Measurements from ENCODE around the gene SH2B3.
"Not testable (repeated sequence)": the region's sequence is repeated elsewhere in the genome, so short reads cannot be mapped to it uniquely, and the experiment has no call there.

SH2B3 gene

GRCh38 chr12:111399741-111400404, 5.8 kb upstream of the SH2B3 start:
- not testable (repeated sequence) for H3K4me3 ChIP-seq (ENCODE audit: insufficient read depth, low read depth, low read length, poor library complexity, severe bottlenecking); H3K27ac ChIP-seq (ENCODE audit: insufficient read depth, low read length, poor library complexity, severe bottlenecking)

GRCh38 chr12:111401167-111401605, 4.5 kb upstream of the SH2B3 start:
- H3K27me3 ChIP-seq (replicated peaks; ENCODE audit: control insufficient read depth, insufficient read depth, low read length, poor library complexity, severe bottlenecking), result no peaks in the 10 kb centered on the region
- no peak overlapping the region for H3K4me3 ChIP-seq (ENCODE audit: insufficient read depth, low read depth, low read length, poor library complexity, severe bottlenecking)
- no peak overlapping the region for H3K27ac ChIP-seq (ENCODE audit: insufficient read depth, low read length, poor library complexity, severe bottlenecking)
- peaks cover 25% of the 10 kb centered on the region for H3K4me1 ChIP-seq (ENCODE audit: control insufficient read depth, insufficient read depth, low read length, poor library complexity, severe bottlenecking)
- no peaks in the 10 kb centered on the region for H3K9me3 ChIP-seq (ENCODE audit: control insufficient read depth, low read length)
- no peak for DNase-seq
- H3K36me3 ChIP-seq (ENCODE audit: control insufficient read depth, insufficient read depth, low read length), result no peaks in the 10 kb centered on the region

More at GRCh38 chr12:111399741-111400404, 5.8 kb upstream of the SH2B3 start:
- not testable (repeated sequence) for DNase-seq; H3K36me3 ChIP-seq (ENCODE audit: control insufficient read depth, insufficient read depth, low read length); H3K9me3 ChIP-seq (ENCODE audit: control insufficient read depth, low read length); H3K27me3 ChIP-seq (replicated peaks; ENCODE audit: control insufficient read depth, insufficient read depth, low read length, poor library complexity, severe bottlenecking)
- H3K4me1 ChIP-seq (ENCODE audit: control insufficient read depth, insufficient read depth, low read length, poor library complexity, severe bottlenecking), result peaks cover 21% of the 10 kb centered on the region

GRCh38 chr12:111402490-111402824, 3.3 kb upstream of the SH2B3 start:
- H3K4me1 ChIP-seq (ENCODE audit: control insufficient read depth, insufficient read depth, low read length, poor library complexity, severe bottlenecking), result peaks cover 32% of the 10 kb centered on the region
- not testable (repeated sequence) for H3K4me3 ChIP-seq (ENCODE audit: insufficient read depth, low read depth, low read length, poor library complexity, severe bottlenecking); H3K27me3 ChIP-seq (replicated peaks; ENCODE audit: control insufficient read depth, insufficient read depth, low read length, poor library complexity, severe bottlenecking); DNase-seq; H3K36me3 ChIP-seq (ENCODE audit: control insufficient read depth, insufficient read depth, low read length); H3K9me3 ChIP-seq (ENCODE audit: control insufficient read depth, low read length); H3K27ac ChIP-seq (ENCODE audit: insufficient read depth, low read length, poor library complexity, severe bottlenecking)

- peaks cover 53% of the 10 kb centered on the region for H3K4me1 ChIP-seq (ENCODE audit: control insufficient read depth, insufficient read depth, low read length, poor library complexity, severe bottlenecking)
Measured at GRCh38 chr12:111404362-111405148, 1.2 kb upstream of the SH2B3 start.

GRCh38 chr12:111405149-111405858, 419 bp upstream of the SH2B3 start:
- no peaks in the 10 kb centered on the region for H3K9me3 ChIP-seq (ENCODE audit: control insufficient read depth, low read length)
- peak overlapping the region; percentile 53 for H3K4me3 ChIP-seq (ENCODE audit: insufficient read depth, low read depth, low read length, poor library complexity, severe bottlenecking)
- no peaks in the 10 kb centered on the region for H3K36me3 ChIP-seq (ENCODE audit: control insufficient read depth, insufficient read depth, low read length)
- H3K4me1 ChIP-seq (ENCODE audit: control insufficient read depth, insufficient read depth, low read length, poor library complexity, severe bottlenecking), result peaks cover 60% of the 10 kb centered on the region
- H3K27ac ChIP-seq (ENCODE audit: insufficient read depth, low read length, poor library complexity, severe bottlenecking), result peak overlapping the region; percentile 97
- H3K27me3 ChIP-seq (replicated peaks; ENCODE audit: control insufficient read depth, insufficient read depth, low read length, poor library complexity, severe bottlenecking), result no peaks in the 10 kb centered on the region
- peak; percentile 98 to 99 (median 99) for DNase-seq

More at GRCh38 chr12:111404362-111405148, 1.2 kb upstream of the SH2B3 start:
- Histone ChIP-seq H3K27me3 (replicated peaks; ENCODE audit: control insufficient read depth, insufficient read depth, low read length, poor library complexity, severe bottlenecking) (no peaks in the 10 kb centered on the region), H3K36me3 (ENCODE audit: control insufficient read depth, insufficient read depth, low read length) (no peaks in the 10 kb centered on the region), H3K9me3 (ENCODE audit: control insufficient read depth, low read length) (no peaks in the 10 kb centered on the region), H3K27ac (ENCODE audit: insufficient read depth, low read length, poor library complexity, severe bottlenecking) (peak overlapping the region; percentile 97), H3K4me3 (ENCODE audit: insufficient read depth, low read depth, low read length, poor library complexity, severe bottlenecking) (peak overlapping the region; percentile 53)
- DNase-seq, result peak in 2 of 3 donors; percentile 25 to 46

- Histone ChIP-seq H3K27me3 (replicated peaks; ENCODE audit: control insufficient read depth, insufficient read depth, low read length, poor library complexity, severe bottlenecking) (no peaks in the 10 kb centered on the region), H3K4me3 (ENCODE audit: insufficient read depth, low read depth, low read length, poor library complexity, severe bottlenecking) (peak overlapping the region; percentile 96), H3K36me3 (ENCODE audit: control insufficient read depth, insufficient read depth, low read length) (no peaks in the 10 kb centered on the region), H3K27ac (ENCODE audit: insufficient read depth, low read length, poor library complexity, severe bottlenecking) (peak overlapping the region; percentile 97), H3K4me1 (ENCODE audit: control insufficient read depth, insufficient read depth, low read length, poor library complexity, severe bottlenecking) (peaks cover 74% of the 10 kb centered on the region), H3K9me3 (ENCODE audit: control insufficient read depth, low read length) (no peaks in the 10 kb centered on the region)
- DNase-seq, result peak; percentile 56 to 63 (median 57)
Measured at GRCh38 chr12:111406474-111407376, 1.0 kb downstream of the SH2B3 start.

- Histone ChIP-seq H3K9me3 (ENCODE audit: control insufficient read depth, low read length) (no peaks in the 10 kb centered on the region), H3K36me3 (ENCODE audit: control insufficient read depth, insufficient read depth, low read length) (no peaks in the 10 kb centered on the region), H3K4me1 (ENCODE audit: control insufficient read depth, insufficient read depth, low read length, poor library complexity, severe bottlenecking) (peaks cover 82% of the 10 kb centered on the region), H3K27me3 (replicated peaks; ENCODE audit: control insufficient read depth, insufficient read depth, low read length, poor library complexity, severe bottlenecking) (no peaks in the 10 kb centered on the region), H3K4me3 (ENCODE audit: insufficient read depth, low read depth, low read length, poor library complexity, severe bottlenecking) (peak overlapping the region; percentile 96), H3K27ac (ENCODE audit: insufficient read depth, low read length, poor library complexity, severe bottlenecking) (peak overlapping the region; percentile 97)
- DNase-seq, result no peak
Measured at GRCh38 chr12:111407377-111408115, 1.8 kb downstream of the SH2B3 start.

- Histone ChIP-seq H3K4me3 (ENCODE audit: insufficient read depth, low read depth, low read length, poor library complexity, severe bottlenecking) (peak overlapping the region; percentile 96), H3K9me3 (ENCODE audit: control insufficient read depth, low read length) (no peaks in the 10 kb centered on the region), H3K4me1 (ENCODE audit: control insufficient read depth, insufficient read depth, low read length, poor library complexity, severe bottlenecking) (peaks cover 83% of the 10 kb centered on the region), H3K36me3 (ENCODE audit: control insufficient read depth, insufficient read depth, low read length) (no peaks in the 10 kb centered on the region), H3K27ac (ENCODE audit: insufficient read depth, low read length, poor library complexity, severe bottlenecking) (peak overlapping the region; percentile 97), H3K27me3 (replicated peaks; ENCODE audit: control insufficient read depth, insufficient read depth, low read length, poor library complexity, severe bottlenecking) (no peaks in the 10 kb centered on the region)
- DNase-seq, result no peak
Measured at GRCh38 chr12:111408116-111408440, 2.4 kb downstream of the SH2B3 start.
